Kasumi-1 (cell line): ENCODE measurements around the gene MYO5C.
A peak's percentile ranks its signal among the peaks of the same experiment; 100 is the strongest.

Source experiments
- DNase-seq, 2 experiments: peaks; one replicate each; lab custom pipeline; 2025; lab: John Stamatoyannopoulos, UW

The MYO5C gene

DNA sequence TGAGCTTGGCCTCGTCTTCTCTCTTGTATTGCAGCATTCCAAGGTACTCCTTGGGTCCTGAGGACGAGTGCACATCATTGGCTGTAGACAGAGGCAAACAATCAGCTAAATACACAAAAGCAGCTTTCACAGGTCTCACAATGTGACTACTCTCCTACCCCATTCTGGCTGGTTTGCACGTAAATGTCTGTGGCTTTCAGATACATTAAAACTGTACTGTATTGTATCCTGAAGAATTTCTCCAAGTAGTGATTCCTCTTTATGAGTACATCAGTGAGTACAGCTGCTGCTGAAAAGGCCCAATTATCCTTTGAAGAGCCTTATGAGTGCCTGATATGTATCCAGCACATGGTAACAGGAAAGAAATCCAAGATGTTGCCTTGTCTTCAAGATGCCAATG, 82.4 kb downstream of the MYO5C start:
- DNase-seq, result no peak

DNA sequence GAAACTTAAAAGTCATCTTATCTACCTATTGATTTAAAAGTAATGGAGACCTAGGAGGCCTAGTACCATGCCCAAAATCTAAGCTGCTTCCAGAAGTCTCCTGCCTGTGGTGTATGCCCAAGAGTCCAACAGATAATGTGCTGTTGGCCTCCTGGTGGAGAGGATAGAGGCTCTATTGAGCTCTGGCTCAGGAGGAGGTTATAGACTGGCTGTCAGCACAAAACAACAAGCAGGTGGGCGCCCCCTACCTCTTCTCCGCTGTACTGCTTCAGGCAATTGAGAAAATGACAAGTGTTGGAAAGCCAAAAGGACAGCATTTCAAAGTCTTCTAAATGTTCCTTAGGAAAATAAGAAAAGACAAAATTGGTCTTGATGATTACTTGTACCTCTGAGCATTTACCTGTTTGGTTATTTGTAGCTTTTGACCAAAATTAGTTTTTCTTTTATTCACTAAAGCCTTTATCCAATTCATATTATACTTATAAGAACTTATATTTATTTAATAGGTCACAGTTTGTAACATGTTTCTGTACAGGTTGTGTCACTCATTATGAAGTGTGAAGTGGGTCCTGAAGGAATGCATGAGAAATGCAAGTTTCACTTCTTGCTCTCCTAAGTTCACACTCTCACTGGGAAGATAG, 87.2 kb downstream of the MYO5C start:
- DNase-seq, result peak; percentile 78 to 82

DNA sequence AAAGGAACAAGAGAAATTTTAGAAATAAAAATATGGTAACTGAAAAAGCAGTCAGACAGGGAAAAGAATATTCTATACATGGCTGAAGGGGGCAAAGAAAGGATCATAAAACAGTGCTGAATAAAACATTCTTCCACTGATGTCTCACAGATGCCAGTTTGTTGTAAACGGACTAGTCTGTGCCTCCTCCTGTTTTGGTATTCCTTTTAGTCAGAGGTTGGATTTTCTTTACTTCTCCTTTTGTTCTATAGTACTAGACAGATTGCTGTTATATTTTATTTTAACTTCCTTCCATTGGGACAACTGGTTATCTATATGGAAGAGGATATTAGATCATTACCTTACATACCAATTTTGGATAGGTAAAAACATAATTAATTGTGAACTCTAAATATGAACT, 88.4 kb downstream of the MYO5C start:
- peak in 1 of 2 experiments; percentile 3 for DNase-seq

DNA sequence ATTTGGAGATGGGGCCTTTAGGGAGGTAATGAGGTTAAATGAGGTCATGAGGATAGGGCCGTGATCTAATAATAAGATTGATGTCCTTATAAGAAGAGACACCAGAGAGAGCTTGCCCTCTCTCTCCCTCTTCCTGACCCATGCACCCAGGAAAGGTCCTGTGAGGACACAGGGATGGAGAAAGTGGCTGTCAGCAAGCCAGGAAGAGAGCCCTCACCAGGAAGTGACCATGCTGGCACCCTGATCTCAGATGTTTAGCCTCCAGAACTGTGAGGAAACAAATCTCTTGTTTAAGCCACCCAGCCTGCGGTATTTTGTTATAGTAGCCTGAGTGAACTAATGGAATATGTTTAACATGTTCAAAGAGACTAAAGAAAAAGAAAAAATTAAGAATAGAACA, 89.2 kb downstream of the MYO5C start:
- DNase-seq, result no peak

DNA sequence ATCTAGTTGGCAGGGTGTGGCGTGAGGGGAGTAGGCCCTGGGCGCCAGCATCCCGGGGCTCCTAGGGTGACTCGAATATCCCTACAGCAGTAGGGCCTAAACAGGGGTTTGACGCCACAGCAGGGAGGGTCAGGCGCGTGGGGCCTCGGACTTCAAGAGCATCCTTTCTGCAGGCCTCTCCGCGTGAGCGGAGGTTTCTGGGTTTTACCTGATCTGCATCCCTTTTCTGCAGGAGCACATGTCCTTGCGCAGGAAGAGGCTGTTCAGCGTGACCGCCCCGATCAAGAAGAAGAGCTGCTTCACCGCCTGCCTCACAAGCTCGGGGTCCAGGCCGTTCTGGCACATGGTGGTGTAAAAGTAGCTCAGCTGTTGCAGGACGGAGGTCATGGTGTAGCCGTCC, 90.9 kb downstream of the MYO5C start:
- no peak for DNase-seq

- no peak for DNase-seq
Observed at GRCh38 chr15:52200831-52201365, 94.7 kb downstream of the MYO5C start.

DNA sequence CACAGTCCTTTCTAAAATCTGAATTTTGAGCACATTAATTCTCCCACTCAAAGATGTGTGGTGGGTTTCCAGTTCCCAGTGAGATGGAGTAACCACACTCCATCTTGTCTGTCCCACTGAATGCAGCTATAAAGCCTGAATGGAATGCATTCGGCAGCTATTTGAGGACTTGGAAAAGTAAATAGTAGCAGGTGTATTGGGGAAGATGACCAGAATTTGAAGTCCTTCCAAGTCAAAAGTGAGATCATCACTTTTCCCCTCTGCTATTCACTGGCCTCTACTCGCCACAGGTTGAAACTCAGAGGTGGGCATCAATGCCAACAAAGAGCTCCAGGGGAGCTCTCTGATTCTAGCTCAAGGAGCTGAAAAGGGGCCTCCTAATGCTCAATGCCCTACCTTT, 96.3 kb downstream of the MYO5C start:
- DNase-seq, result no peak

DNA sequence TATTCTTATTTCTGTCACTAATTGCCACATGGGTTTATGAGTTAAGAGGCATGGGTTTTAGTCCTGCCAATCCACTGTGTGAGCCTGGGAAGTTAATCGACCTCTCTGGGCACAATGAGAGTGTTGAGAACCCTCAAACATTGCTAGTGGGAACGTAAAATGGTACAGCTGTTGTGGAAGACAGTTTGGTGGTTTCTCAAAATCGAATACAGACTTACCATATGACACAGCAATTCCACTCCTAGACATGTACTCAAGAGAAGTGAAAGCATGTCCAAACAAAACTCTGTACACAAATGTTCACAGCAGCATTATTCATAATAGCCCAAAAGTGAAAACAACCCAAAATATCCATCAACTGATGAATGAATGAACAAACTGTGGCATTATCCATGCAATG, 98.7 kb downstream of the MYO5C start:
- no peak for DNase-seq

- DNase-seq, result no peak
Observed at GRCh38 chr15:52193791-52194190, 101.8 kb downstream of the MYO5C start.

GRCh38 chr15:52193321-52193720, 102.3 kb downstream of the MYO5C start:
- no peak for DNase-seq

DNA sequence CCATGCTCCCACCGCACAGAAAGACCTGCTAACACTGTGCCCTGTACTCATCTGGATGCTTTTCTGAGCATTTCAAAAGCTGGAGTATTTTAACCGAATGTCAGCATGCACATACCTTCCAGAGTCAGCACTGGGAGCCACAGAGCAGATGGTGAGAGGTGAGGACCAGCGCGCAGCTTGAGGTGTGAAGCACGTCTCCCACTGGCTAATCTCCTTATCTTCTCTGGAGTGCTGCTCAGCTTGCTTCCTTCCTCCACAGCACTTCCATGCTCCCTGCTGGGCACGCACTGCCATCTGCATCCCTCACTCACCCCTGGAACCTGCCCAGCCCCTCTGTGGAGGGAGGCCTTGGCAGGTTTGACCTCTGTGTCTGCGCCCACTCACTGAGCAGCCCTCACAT, 104.4 kb downstream of the MYO5C start, which contains the start of gene GNB5:
Gene GNB5 (minus strand): TSS at position 186 of the 400 bp plus-strand sequence. CDS start 6,716 bp downstream, outside the sequence.
- no peak for DNase-seq

- no peak for DNase-seq
Observed at GRCh38 chr15:52186651-52187486, 108.7 kb downstream of the MYO5C start.

GRCh38 chr15:52185151-52185561, 110.4 kb downstream of the MYO5C start:
- DNase-seq, result no peak

GRCh38 chr15:52184721-52185120, 110.9 kb downstream of the MYO5C start:
- DNase-seq, result no peak

DNA sequence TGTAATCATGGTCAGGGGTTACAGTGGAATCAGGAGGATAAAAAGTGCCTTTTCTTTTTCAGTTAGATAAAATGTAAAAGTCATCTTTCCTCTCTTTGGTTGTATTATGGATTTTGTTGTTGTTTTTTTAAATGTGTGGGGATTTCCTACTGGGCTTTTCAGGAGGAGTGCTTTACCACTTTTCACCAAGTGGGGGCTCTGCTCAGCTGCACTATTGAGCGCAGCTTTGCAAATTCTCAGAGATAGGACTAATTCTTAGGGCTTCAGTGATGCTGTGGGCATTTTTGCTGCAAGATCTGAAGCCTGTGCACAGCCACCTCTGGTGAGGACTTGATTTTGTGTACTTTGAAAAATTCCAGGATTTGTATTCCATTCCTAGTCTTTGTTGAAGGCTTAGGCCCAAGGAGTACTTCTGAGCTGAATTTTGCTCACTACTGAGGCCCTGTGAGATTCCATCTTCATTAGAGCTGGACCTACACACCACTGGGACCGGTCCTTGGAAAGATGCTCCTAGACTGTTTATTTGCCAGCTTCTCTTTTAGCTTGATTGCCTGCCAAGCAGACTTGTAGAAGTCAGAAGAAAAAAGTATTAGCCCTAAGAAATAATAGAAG, 111.9 kb downstream of the MYO5C start:
- peak in 1 of 2 experiments; percentile 18 for DNase-seq

- DNase-seq, result no peak
Observed at GRCh38 chr15:52181938-52182780, 113.4 kb downstream of the MYO5C start.

DNA sequence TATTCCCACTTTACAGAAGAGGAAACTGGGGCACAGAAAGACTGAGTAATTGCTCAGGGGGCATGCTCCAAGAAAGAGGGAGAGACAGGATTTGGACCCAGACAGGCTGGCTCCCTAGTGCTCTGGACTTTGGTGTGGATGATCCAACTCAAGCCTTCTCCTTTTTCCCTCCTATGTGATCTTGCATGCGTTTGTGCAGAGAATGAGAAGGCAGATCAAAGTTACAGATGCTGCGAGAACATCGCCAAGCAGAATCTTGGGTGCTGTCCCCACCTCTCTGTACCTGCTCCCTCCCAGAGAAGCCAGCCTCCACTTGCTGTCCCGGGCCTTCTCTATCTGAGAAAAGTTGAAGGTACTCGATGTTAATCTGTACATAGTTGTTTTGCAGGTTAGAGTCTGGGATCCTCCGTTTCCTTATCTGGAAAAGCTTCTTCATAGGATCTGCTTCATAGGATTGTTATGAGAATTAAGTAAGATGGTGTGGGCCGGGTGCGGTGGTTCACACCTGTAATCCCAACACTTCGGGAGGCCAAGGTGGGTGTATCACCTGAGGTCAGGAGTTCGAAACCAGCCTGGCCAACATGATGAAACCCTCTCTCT, 114.7 kb downstream of the MYO5C start:
- no peak for DNase-seq

GRCh38 chr15:52180196-52180835, 115.3 kb downstream of the MYO5C start:
- DNase-seq, result no peak

- peak in 1 of 2 experiments; percentile 45 for DNase-seq
Observed at GRCh38 chr15:52179278-52180195, 116.1 kb downstream of the MYO5C start.

DNA sequence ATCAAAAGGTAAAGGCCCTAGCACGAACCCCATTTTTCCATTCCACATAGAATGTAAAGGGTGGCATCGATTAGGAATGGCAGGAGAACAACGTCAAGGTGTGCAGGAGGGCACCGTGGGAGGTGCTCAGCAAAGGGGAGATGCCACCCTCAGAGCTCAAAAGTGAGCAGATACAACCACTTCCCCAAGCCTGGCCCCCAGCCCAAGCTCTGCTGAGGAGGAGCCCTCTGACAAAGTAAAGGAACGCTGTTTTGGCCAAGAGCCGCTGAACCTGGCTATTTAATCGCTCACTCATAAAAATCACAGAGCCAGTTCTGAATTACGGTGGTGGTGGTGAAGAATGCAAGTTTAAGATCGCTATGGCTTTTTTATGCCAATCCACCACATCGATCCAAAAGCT, 116.8 kb downstream of the MYO5C start:
- no peak for DNase-seq
